ENCODE results near the gene FLT3LG. TPM values are rescaled to one million over a fixed set of nuclear protein-coding genes. Genes with fewer than 3 reads are reported as not detected.

Gene FLT3LG
- total RNA-seq, 2 donors from 2014 or later: 2.9 to 10.7 TPM

GRCh38 chr19:49450405-49450804, 23.6 kb upstream of the FLT3LG start:
- H3K27ac ChIP-seq: no peak overlapping the region
- H3K4me1 ChIP-seq (replicated peaks): no peaks in the 10 kb centered on the region
- intact Hi-C loops (cut with DNase I): no loop called here
- H3K27me3 ChIP-seq (replicated peaks; ENCODE audit: insufficient read depth): no peaks in the 10 kb centered on the region
- no peaks in the 10 kb centered on the region for H3K36me3 ChIP-seq
- 85% methylated on average over 7 of the region's 7 CpGs for WGBS
- TF ChIP-seq POLR2AphosphoS5 (IDR thresholded peaks at IDR 0.05): no peak
- no peak for TF ChIP-seq POLR2A (IDR thresholded peaks at IDR 0.05)
- TF ChIP-seq, protein P1, sequence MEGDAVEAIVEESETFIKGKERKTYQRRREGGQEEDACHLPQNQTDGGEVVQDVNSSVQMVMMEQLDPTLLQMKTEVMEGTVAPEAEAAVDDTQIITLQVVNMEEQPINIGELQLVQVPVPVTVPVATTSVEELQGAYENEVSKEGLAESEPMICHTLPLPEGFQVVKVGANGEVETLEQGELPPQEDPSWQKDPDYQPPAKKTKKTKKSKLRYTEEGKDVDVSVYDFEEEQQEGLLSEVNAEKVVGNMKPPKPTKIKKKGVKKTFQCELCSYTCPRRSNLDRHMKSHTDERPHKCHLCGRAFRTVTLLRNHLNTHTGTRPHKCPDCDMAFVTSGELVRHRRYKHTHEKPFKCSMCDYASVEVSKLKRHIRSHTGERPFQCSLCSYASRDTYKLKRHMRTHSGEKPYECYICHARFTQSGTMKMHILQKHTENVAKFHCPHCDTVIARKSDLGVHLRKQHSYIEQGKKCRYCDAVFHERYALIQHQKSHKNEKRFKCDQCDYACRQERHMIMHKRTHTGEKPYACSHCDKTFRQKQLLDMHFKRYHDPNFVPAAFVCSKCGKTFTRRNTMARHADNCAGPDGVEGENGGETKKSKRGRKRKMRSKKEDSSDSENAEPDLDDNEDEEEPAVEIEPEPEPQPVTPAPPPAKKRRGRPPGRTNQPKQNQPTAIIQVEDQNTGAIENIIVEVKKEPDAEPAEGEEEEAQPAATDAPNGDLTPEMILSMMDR (IDR thresholded peaks at IDR 0.05): no peak
- H3K4me3 ChIP-seq: no peak overlapping the region
- H3K9me3 ChIP-seq: no peaks in the 10 kb centered on the region
- DNase-seq (ENCODE audit: low spot score): no peak

GRCh38 chr19:49451430-49452181, 22.4 kb upstream of the FLT3LG start, which contains the start of gene PIH1D1:
Gene PIH1D1, minus strand, starts transcription at chr19:49451814. Its CDS starts 240 bp downstream, at chr19:49451574.
- no peaks in the 10 kb centered on the region for H3K4me1 ChIP-seq (replicated peaks)

DNA sequence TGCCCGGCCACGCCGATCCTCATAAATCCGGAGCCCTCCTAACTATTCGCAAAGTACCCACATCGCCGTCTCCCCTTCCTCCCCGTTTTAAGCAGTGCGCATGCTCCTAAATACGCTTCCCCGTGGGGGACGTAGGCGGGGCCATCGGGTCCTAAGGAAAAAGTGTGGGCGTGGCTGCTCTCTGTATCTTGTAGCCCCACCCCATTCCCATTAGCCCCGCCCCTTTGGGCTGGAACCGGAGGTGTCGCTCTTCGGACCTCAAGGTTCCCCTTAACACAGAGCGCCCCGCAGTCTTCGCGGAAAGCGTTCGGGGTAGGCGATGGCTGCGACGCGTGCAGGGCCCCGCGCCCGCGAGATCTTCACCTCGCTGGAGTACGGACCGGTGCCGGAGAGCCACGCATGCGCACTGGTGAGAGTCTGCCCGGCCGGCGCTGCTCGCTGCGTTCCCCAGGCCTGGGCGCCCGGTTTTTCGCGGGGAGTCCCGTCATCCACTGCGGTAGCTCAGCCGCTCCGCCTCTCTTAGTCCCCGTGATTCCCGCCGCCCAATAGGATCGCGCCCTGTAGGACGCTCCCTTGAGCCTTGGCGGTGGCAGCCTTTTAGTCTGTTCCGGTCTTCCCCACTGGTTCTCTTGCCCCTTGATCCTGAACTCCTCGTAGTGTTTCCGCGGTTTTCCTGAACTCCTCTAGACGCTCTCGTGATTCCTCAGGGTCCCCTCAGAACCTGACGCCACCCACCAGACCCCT, 20.8 kb upstream of the FLT3LG start, which contains the start of gene ALDH16A1:
TSS of gene ALDH16A1 (plus strand) at position 213 of the 744 bp plus-strand sequence. CDS start at position 320, 107 bp downstream.
- Histone ChIP-seq H3K27me3 (replicated peaks; ENCODE audit: insufficient read depth) (no peaks in the 10 kb centered on the region), H3K36me3 (no peaks in the 10 kb centered on the region), H3K4me3 (peak within 1 kb of the TSS; percentile 58 to 60), H3K4me1 (replicated peaks) (no peaks in the 10 kb centered on the region), H3K9me3 (no peaks in the 10 kb centered on the region), H3K27ac (peak within 1 kb of the TSS; percentile 93 to 95)
- DNase-seq (ENCODE audit: low spot score): peak; percentile 97
- whole genome bisulfite sequencing: 1% methylated on average over 66 of the region's 66 CpGs
- intact Hi-C loops (cut with DNase I): no loop called here
- TF ChIP-seq, protein P1 (IDR thresholded peaks at IDR 0.05): peak in 1 of 4 experiments; percentile 17
- TF ChIP-seq POLR2A (IDR thresholded peaks at IDR 0.05): peak; percentile 91
- TF ChIP-seq POLR2AphosphoS5 (IDR thresholded peaks at IDR 0.05): peak; percentile 88

More at GRCh38 chr19:49451430-49452181, 22.4 kb upstream of the FLT3LG start, which contains the start of gene PIH1D1:
- WGBS: under 1% methylated on average over 42 of the region's 42 CpGs
- TF ChIP-seq, protein P1 (IDR thresholded peaks at IDR 0.05): peak in 3 of 4 experiments; percentile 16 to 40 (median 38)
- TF ChIP-seq POLR2A (IDR thresholded peaks at IDR 0.05) (peak; percentile 55), POLR2AphosphoS5 (IDR thresholded peaks at IDR 0.05) (peak; percentile 99)
- peak within 1 kb of the TSS; percentile 93 to 95 for H3K27ac ChIP-seq
- H3K9me3 ChIP-seq: no peaks in the 10 kb centered on the region
- no peaks in the 10 kb centered on the region for H3K27me3 ChIP-seq (replicated peaks; ENCODE audit: insufficient read depth)
- peak; percentile 99 for DNase-seq (ENCODE audit: low spot score)
- H3K36me3 ChIP-seq: no peaks in the 10 kb centered on the region
- intact Hi-C loops (cut with DNase I): no loop called here
- peak within 1 kb of the TSS; percentile 77 to 83 for H3K4me3 ChIP-seq

DNA sequence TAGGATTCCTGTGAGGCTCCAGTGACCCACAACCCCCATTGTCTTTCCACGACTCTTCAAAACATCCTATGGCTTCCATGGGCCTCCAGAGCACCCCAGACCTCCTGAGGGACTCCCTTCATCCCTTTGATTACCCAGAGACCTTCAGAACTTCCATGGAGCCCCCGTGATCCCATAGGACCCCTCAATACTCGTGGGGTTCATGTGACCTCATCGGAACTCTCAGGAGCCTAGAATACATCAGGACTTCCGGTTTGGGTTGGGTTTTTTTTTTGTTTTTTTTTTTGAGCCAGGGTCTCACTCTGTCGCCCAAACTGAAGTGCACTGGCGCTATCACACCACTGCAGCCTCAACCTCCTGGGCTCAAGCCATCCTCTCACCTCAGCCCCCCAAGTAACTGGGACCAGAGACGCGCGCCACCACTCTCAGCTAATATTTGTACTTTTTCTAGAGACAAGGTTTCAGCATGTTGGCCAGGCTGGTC, 20.2 kb upstream of the FLT3LG start:
- H3K4me1 ChIP-seq (replicated peaks): no peaks in the 10 kb centered on the region
- DNase-seq (ENCODE audit: low spot score): no peak
- H3K27ac ChIP-seq: peak overlapping the region; percentile 93 to 95
- intact Hi-C loops (cut with DNase I): no loop called here
- H3K9me3 ChIP-seq: no peaks in the 10 kb centered on the region
- TF ChIP-seq, protein P1 (IDR thresholded peaks at IDR 0.05): no peak
- TF ChIP-seq POLR2A (IDR thresholded peaks at IDR 0.05) (no peak), POLR2AphosphoS5 (IDR thresholded peaks at IDR 0.05) (no peak)
- peak overlapping the region; percentile 58 to 60 for H3K4me3 ChIP-seq
- WGBS: 47% methylated on average over 10 of the region's 10 CpGs
- no peaks in the 10 kb centered on the region for H3K36me3 ChIP-seq
- H3K27me3 ChIP-seq (replicated peaks; ENCODE audit: insufficient read depth): no peaks in the 10 kb centered on the region

Data from prostate gland (tissue), 2 donors.